IPS DF 4.7 (cell line): ENCODE data around the gene AOAH.

ENCODE experiments used
- DNase-seq: peaks from one replicate; pipeline ENCODE4 v3.0.0-alpha.2; 2013; ENCODE audit warnings: low spot score; ENCODE audit errors: extremely low read depth

AOAH gene

DNA sequence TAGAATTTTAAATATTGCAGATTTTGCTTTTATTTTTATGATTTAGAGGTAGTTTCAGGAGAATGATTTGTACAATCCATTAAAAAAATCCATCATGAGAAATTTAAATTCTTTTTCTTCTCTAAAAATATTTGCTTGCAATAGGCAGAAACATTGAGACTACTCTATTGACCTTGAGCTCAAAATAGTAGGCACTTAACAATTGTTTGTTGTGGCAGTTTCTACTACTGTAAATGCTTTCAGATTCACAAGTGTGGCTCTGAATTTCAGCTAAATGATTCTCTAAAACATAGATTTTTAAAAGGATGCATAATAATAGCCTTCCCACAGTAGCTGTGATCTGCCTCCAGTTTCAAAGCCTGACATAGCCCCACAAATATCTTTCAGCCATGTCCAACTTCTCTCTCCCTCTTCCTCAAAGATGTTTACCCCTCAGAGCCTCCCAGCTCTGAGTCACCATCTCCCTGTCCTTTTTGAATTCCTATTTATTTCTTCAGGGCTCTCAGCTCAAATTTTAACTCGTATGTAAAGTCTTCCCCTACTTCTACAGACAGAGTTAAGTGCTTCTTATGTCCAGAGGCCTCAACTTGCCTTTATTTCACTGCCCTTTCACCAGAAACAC, 160.5 kb downstream of the AOAH start:
- DNase-seq: no peak

GRCh38 chr7:36562121-36562520, 162.2 kb downstream of the AOAH start:
- DNase-seq: no peak

DNA sequence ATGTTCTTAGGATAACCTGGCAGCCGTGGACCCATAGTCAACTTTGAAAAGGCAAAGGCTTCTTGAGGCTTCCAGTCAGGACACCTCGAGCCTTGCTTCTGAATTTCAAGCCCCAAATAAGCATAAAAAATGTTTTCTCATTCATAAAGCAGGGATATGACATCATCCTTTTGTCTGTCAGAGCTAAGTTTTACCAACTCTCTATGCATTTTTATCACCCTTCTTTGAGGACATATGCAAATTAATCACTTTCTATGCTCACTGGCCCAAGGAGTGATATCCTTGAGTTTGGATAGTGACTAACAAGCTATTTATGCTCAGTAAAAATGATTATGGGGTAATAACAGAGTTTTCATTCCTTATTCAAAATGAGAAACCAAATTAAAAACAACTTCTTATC, 175.3 kb downstream of the AOAH start:
- no peak for DNase-seq

DNA sequence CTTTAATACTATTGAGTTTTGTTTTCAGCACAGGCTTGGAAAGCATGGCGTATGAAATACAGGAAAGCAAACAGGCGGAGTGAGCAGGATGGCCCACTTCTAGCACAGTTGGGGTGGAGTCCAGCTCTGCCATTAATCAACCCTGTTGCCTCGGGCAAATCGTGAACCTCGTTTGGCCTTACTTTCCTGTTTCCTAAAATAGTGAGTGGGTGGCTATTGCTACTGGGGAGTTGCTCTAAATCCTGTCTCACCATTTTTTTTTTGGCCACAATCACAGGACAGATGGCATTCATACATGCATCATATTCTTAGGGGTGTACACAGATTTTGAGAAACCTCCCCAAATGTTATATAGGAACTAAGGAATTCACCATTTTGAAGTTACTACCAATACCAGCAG, 176.9 kb downstream of the AOAH start:
- no peak for DNase-seq

- DNase-seq: no peak
These were observed 178.0 kb downstream of the AOAH start for GRCh38 chr7:36546331-36546730.

- DNase-seq: no peak
These were observed 179.0 kb downstream of the AOAH start for GRCh38 chr7:36545291-36545690.

DNA sequence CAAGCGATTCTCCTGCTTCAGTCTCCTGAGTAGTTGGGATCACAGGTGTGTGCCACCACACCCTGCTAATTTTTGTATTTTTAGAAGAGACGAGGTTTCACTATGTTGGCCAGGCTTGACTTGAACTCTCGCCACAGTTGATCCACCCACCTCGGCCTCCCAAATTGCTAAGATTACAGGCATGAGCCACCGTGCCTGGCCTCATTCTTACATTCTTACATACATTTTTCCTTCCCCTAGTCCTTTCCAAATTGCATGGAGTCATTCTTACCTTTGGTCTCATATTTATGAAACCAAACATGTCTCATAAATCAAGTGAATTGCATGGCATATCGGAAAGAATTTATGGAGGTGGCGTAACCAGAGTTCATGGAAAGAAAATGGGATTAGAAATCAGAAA, 186.2 kb downstream of the AOAH start:
- no peak for DNase-seq

- DNase-seq: no peak
These were observed 188.2 kb downstream of the AOAH start for GRCh38 chr7:36535866-36536664.

- no peak for DNase-seq
These were observed 190.6 kb downstream of the AOAH start for GRCh38 chr7:36533717-36534116.

GRCh38 chr7:36532981-36533499, 191.3 kb downstream of the AOAH start:
- DNase-seq: no peak

- DNase-seq: no peak
These were observed 192.3 kb downstream of the AOAH start for GRCh38 chr7:36531951-36532350.

GRCh38 chr7:36530456-36530855, 193.8 kb downstream of the AOAH start:
- DNase-seq: no peak

DNA sequence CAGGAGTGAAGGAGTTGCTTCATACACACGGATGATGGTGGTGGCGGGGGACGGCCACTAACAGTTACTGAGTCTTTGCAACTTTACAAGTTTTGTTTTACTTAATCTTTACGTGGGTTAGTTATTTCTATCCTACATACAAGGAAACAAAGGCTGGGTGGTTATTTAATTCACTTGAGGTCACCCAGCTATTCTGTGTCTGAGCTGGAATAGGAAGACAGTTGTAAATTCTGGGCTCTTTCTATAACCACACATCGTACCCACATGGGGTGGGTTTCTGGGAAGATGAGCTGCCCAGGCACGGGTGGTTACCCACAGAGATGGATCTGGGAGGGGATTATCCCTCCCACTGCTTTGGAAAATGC, 196.8 kb downstream of the AOAH start:
- no peak for DNase-seq

- DNase-seq: no peak
These were observed 197.3 kb downstream of the AOAH start for GRCh38 chr7:36526863-36527548.

DNA sequence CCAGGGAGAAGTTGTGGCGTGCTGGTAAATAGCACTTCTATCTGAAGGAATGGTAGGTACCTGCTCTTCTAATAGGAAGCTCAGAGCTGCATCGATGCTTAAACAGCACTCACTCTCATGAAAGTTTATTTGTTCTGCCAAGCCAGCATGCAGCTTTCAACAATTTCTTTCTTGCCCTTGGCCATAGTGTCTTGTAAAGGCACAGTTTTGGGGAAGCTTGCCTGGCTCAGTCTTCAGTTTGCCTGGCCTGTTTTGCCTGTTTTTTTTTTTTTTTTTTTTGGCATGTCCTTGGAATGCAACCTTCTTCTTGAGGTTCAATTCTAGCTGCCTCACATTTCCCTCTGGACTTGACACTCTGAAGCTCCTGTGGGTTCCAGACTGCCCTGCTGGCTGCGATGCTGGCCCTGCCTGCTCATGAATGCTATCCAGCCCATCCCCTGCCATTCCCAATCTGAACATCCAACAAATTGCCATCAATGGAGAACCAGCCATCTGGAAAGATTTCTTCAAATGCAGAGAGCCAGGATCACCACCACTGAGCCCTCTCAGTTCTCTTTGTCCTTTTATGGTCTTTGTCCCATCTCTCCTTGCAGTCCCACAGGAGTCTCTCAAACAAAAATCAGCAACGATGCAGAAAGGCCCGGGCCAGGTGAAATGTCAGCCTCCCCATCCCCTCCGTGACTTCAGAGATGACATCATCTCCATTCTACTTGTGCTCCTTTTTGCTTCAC, 200.8 kb downstream of the AOAH start:
- no peak for DNase-seq

DNA sequence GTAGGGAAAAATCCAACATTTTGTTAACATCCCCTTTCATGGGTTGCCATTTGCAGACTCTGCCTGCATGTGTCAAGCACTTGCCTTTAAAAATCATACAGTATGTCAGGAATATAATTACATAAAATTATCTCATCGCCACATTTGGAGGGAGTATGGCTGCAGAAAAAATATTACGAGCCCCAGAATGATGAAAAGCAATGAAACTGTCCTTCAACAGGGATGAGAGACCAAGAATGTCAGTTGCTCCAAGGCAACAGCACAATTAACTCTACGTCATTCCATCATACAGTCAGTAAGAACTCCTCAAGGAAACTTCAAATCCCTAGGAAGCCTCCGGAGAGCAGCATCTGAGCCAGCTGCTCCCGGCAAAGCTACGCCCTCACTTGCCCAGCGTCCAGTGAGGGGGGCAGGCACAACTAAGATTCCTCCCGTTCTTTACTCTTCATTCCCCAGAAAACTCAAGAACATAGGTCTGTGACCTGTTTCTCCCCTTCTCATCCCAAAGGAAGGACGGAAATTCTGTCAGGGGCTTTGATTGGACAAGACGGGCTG, 201.8 kb downstream of the AOAH start:
- no peak for DNase-seq

DNA sequence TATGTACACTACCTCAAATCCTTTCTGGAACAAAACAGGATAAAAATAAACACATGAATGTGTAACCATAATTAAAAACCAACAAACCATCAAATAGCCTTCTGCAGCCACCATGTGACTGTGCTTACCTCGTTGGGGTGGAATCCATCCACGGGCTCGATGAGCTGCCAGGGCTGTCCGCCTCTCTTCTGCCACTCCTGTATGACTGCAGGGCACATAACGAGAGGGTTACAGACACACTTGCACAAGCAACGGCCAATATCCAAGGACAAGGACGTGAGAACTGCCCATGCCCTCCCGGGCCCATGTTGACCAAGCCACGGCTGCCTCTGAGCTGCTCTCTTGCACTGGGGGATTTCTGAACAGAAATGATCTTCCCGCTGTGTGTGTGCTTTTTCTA, 202.4 kb downstream of the AOAH start:
- DNase-seq: no peak

DNA sequence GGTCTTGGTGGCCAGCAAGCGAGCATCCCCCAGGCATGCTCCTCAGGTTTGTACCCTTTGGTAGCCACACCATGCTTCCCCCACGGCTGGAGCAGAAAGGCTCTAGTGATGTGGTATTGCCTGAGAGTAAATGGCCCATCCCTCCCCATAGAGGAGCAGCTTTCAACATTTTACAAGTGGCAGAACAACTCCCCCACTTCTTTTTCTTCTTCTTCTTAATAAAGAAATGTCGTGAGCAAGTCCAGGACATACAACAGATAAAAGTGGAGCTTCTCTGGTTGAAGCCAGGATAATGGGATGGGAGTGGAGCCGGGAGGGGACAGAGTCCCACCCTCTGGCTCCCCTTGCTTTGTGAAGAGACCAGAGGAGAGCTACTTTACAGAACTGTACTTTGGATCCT, 203.2 kb downstream of the AOAH start:
- DNase-seq: no peak

DNA sequence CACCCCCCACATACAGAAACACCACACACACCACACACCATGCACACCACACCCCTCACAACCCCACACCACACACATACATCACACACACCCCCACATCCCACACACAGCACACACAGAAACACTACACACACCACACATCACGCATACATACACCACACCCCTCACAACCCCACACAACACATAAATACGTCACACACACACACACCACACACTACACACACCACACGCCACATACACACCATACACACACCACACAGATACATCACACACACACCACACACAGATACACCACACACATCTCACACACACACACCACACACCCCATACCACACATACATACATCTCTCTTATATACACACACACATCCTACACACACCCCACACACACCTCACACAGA, 208.4 kb downstream of the AOAH start:
- DNase-seq: no peak

DNA sequence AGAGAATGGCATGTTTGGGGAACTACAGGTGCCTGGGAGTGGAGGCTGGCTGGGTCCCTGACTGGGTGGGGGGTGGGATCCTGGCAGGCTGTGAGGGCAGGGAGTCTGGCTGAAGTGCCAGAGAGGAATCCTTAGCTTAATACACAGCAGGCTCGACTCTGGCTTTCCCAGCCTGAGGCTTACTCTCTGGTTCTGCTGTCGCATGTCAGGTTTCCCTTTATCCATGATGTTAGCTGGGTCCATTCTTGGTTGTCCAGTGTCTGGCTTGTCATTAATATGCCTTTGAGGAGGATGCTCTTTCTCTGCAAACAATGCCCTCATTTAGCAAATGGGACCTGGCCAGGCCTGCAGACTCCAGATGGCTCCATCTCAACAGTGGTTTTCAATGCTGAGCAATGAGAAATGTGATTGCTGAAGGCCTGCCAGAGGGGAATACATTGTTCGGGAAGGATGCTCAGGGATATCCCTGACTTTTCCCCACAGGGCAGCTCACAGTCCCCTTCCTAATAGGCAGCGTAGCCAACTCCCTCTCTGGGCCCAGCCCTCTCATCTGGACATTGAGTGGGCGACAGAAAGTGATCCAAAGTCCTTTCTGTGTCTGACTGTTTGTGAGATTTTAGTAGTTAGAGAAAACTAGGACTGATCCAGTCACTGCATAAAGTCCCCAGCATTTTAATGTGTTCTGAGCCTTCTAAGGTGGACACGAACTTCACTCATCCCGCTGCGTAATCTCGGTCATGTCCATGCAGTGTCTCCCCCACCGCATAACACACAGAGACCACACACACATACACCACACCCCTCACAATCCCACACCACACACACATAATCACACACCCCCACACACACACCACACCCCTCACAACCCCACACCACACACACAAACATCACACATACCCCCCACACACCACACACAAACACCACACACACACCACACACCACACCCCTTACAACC, 209.7 kb downstream of the AOAH start:
- no peak for DNase-seq
